Stomach smooth muscle (tissue), 2 donors: ENCODE data around the gene ESPN.

Experiments used
- H3K27ac ChIP-seq: one replicate; pipeline ENCODE4 v1.7.0; 2013; ENCODE audit warnings: mild to moderate bottlenecking, low read length, inconsistent platforms
- H3K27me3 ChIP-seq, 2 donors: one replicate each; pipeline ENCODE4 v1.7.0; 2013; ENCODE audit warnings: low read length in 2 of 2; ENCODE audit not compliant: insufficient read depth in 2 of 2, control insufficient read depth in 1 of 2
- H3K36me3 ChIP-seq, 2 donors: one replicate each; pipeline ENCODE4 v1.7.0; 2013; ENCODE audit warnings: low read length in 2 of 2; ENCODE audit not compliant: control insufficient read depth in 2 of 2, insufficient read depth in 2 of 2
- H3K4me1 ChIP-seq: one replicate; pipeline ENCODE4 v1.7.0; 2013; ENCODE audit warnings: low read length; ENCODE audit not compliant: control insufficient read depth, insufficient read depth
- H3K4me3 ChIP-seq, 2 donors: one replicate each; pipeline ENCODE4 v1.7.0; 2013; ENCODE audit warnings: low read length in 2 of 2
- H3K9ac ChIP-seq, 2 donors: one replicate each; pipeline ENCODE4 v1.7.0; 2013; ENCODE audit warnings: low read length in 2 of 2, mild to moderate bottlenecking in 1 of 2
- H3K9me3 ChIP-seq, 2 donors: one replicate each; pipeline ENCODE4 v1.7.0; 2013; ENCODE audit warnings: low read length in 2 of 2; ENCODE audit not compliant: control insufficient read depth in 2 of 2
- donor health status: healthy.
- donor health status: Pancreatic carcinoma.

The ESPN gene

DNA sequence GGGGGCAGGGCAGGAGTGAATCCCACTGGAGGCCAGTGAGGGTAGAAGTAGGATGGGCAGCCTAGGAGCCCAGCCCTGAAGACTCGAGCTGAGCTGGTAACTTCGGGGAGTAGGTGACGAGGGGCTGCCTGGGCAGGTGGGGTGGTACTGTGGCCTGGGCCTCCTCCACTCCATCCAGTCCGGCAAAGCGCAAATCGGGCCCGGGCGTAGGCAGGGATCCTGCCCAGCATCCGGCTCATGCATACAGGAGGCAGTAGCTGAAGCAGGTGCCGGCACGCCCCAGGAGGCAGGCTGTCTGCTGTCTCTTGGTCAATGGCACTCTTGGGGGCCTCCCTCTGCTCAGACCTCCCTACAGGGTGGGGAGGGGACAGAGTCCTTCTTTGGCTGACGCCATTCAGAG lies 42.6 kb downstream of the ESPN start:
- Histone ChIP-seq H3K27me3 (peaks cover 2 to 15% of the 10 kb centered on the region in 2 donors), H3K36me3 (peaks cover 3 to 8% of the 10 kb centered on the region in 2 donors), H3K4me1 (no peaks in the 10 kb centered on the region), H3K9ac (no peak overlapping the region), H3K4me3 (no peak overlapping the region), H3K27ac (no peak overlapping the region), H3K9me3 (no peaks in the 10 kb centered on the region)

DNA sequence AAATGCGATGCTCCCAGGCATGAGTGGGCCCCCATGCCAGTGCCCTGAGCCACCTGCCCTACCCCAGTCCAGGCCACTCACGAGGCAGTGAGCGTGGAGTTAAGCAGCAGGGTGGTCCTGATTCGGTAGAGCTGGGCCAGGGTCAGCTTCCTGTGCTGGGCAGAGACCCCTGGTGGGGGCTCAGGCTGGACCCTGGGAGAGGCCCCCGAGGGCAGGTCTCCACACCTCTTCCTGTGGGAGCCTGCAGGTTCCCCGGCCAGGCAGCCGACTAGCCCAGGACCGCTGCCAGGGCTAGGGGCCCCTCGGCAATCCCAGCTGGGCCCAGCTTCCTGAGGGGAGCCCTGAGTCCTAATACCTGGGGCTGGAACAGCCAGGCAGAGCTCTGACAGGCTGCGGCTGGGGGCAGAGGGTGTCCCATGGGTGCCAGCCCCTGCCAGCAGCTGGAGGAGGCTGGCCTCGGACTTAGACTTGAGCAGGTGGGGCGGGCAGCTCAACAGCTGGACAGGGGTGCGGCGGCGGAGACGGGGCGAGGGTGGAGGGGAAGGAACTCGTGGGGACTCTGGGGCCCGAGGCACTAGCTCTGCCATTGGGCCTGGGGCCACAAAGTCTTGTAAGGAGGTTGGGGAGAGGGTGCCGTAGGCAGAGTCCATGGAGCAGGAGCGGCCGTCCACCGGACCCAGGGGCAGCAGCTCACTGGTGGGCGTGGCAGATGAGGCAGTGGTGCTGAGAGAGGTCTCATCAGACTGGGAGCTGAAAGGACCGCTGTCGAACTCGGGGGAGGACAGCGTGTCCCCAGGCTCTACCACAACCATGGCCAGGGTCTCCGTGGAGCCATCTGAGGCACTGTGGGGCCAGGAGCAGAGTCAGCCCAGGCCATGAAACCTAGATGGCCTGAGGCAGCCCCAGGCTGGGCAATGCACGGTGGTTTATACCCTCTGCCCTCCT lies 43.4 kb downstream of the ESPN start:
- Histone ChIP-seq H3K9me3 (no peaks in the 10 kb centered on the region), H3K27ac (no peak overlapping the region), H3K36me3 (peaks cover 5 to 8% of the 10 kb centered on the region in 2 donors)

DNA sequence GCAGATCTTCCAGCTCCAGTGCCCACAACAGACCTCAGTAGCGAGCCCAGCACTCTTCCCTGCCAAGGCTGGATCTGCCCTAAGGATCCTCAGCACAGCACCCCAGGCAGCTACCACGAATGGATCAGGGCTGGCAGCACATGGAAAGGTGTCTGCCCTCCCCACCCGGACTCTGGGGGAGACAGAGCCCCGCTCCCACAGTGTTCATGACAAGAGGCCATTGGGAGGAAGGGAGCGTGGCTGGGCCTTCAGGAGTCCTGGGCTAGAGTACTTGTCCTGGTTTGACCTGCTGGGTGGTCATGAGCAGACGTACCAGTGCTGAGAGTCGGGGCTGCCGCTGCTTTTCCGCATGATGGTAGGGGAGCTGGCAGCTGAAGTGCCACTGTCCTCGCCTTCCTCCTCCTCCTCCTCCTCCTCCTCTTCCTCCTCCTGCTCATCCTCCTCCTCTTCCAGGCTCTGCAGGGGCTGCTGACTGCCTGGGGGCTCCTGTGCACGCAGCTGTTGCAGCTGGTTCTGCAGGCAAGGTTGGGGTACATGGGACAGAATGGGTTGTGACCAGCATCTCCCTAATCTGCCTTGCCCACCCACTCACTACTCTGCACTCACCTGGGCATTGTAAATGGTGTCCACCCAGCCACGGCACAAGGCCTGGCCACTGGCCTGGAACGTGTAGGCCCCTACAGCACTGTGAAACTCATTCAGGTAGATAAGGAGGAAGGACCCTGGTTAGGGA lies 44.3 kb downstream of the ESPN start:
- Histone ChIP-seq H3K4me1 (no peaks in the 10 kb centered on the region), H3K27me3 (peaks cover 0 to 7% of the 10 kb centered on the region in 2 donors), H3K36me3 (peaks cover 5 to 8% of the 10 kb centered on the region in 2 donors), H3K9me3 (no peaks in the 10 kb centered on the region), H3K9ac (no peak overlapping the region), H3K4me3 (no peak overlapping the region), H3K27ac (no peak overlapping the region)

More for the DNA sequence above, 43.4 kb downstream of the ESPN start:
- Histone ChIP-seq H3K9ac (no peak overlapping the region), H3K4me1 (no peaks in the 10 kb centered on the region), H3K27me3 (peaks cover 0 to 7% of the 10 kb centered on the region in 2 donors), H3K4me3 (no peak overlapping the region)

DNA sequence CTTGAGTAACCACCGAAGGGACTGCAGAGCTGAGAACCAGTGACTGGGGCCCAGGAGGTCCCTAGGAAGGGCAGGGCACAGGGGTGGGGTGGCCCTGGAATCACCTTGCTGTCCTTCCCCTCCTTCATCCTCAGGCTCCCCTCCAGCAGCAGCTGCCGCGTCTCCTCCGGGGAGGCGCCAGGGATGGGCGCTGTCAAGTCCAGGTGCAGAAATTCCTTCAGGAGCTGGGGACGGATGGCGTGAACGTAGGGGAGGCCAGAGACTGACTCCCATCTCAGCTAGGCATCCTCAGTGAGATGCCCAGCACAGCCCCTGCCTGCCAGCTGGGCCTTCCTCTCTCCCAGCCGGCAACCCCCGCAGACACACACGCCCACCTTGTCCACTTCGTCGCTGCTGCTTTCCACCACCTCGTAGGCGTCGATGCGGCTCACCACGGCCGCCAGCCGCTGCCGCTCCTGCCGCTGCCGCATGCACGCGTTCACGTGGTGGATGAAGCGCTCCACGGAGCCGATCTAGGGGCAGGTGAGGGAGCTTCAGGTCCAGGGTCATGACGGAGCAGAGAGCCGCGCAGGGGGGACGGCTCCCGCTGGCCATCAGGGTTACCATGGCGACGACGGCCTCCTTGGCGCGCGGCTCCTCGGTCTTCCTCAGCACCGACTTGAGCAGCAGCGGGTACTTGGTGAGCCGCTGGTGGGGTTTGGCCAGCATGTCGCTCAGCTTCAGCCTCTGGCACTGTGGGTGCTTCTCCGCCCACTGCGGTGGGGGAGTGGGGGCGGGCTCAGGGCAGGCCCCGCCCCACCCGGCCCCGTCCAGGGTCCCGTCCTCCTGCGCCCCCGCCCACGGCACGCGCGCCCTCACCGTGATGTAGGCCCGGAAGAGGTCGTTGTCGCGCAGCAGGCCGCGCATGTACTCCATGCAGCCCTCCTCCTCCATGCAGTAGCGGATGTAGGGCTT lies 45.8 kb downstream of the ESPN start:
- H3K9me3 ChIP-seq: no peaks in the 10 kb centered on the region
- no peaks in the 10 kb centered on the region for H3K4me1 ChIP-seq
- H3K36me3 ChIP-seq: peaks cover 5 to 8% of the 10 kb centered on the region in 2 donors
- peaks cover 0 to 7% of the 10 kb centered on the region in 2 donors for H3K27me3 ChIP-seq
- H3K27ac ChIP-seq: no peak overlapping the region
- H3K4me3 ChIP-seq: no peak overlapping the region
- no peak overlapping the region for H3K9ac ChIP-seq

DNA sequence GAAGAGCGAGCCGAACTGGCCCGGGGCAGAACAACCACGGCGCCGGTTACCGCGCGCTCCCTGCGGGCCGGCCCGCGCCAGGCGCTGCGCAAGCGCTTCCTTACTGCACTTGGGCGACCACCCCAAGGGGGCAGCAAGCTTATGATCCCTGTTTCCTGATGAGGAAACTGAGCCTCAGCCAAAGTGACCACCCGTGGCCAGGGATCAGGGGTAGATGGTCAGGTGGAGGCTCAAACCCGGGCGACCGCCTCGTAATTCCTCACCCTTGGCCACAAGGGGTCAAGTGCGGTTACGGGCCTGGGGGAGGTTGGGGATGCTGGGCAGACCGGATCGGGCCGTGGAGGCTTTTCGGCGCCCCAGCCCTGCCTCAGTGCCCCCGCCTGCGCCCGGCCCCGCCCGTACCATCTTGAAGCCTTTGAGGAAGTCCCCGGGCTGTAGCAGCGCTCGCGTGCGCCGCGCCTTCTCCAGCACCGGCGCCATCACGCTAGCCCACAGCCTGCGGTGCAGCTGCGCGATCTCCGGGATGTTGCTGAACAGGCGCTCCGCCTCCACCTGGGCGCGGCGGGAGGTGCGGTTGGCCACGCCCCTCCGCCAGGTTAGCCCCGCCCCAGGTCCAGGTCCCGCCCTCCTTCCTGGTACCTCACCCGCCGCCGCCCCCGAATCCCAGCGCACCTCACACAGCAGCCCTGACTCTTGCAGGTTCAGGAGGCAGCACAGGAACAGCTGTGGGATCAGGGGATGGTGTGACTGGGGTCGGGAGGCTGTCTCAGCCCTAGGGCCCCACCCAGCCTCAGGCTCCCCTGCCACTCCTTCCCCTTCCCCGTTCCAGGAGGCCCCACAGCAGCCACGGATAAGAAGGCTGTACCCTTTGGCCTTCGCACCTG lies 46.8 kb downstream of the ESPN start:
- Histone ChIP-seq H3K9ac (no peak overlapping the region), H3K9me3 (no peaks in the 10 kb centered on the region), H3K4me3 (no peak overlapping the region), H3K27ac (no peak overlapping the region), H3K27me3 (peaks cover 0 to under 1% of the 10 kb centered on the region in 2 donors), H3K4me1 (no peaks in the 10 kb centered on the region), H3K36me3 (peaks cover 5 to 8% of the 10 kb centered on the region in 2 donors)

DNA sequence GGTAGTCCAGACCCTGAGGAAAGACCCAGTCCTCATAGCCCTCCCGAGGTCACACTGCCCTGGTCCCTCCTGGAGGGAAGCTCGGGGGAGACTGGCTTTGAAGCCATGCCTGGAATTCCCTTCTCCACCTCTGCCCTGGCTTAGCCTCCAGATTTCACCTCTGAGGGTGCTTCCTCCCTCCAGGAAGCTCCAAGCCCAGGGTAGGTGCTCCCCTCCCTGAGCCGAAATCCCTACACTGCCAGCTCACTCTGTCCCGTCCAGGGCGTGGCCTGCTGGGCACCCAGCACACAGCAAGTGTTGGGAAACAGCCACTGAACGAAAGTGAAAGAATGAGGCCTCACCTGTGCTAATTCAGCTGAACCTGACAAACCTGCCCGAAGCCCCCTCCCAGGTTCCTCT lies 47.4 kb downstream of the ESPN start:
- peaks cover 5 to 8% of the 10 kb centered on the region in 2 donors for H3K36me3 ChIP-seq
- H3K4me1 ChIP-seq: no peaks in the 10 kb centered on the region
- H3K4me3 ChIP-seq: no peak overlapping the region
- H3K9ac ChIP-seq: no peak overlapping the region
- no peaks in the 10 kb centered on the region for H3K9me3 ChIP-seq
- H3K27me3 ChIP-seq: no peaks in the 10 kb centered on the region
- H3K27ac ChIP-seq: no peak overlapping the region

DNA sequence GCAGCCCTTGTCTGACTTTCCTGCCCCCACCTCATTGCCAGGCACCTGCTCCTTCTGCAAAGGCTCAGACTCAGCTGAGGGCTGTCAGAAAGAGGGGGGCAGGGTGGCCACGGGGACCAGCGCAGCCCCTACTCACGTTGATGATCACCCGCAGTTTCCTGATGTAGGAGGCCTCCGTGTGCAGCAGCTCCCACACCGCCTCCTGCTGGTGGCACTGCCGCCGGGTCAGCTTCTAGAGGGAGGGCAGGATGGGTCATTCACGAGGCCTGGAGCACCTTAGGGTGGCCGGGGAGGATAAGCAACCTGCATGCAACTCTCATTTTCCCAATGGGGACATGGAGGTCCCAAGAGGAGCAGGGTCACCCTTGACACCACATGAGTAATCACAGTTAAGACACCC lies 47.8 kb downstream of the ESPN start:
- Histone ChIP-seq H3K4me1 (no peaks in the 10 kb centered on the region), H3K9ac (no peak overlapping the region), H3K9me3 (no peaks in the 10 kb centered on the region), H3K4me3 (no peak overlapping the region), H3K27me3 (no peaks in the 10 kb centered on the region), H3K27ac (no peak overlapping the region), H3K36me3 (peaks cover 5 to 8% of the 10 kb centered on the region in 2 donors)

DNA sequence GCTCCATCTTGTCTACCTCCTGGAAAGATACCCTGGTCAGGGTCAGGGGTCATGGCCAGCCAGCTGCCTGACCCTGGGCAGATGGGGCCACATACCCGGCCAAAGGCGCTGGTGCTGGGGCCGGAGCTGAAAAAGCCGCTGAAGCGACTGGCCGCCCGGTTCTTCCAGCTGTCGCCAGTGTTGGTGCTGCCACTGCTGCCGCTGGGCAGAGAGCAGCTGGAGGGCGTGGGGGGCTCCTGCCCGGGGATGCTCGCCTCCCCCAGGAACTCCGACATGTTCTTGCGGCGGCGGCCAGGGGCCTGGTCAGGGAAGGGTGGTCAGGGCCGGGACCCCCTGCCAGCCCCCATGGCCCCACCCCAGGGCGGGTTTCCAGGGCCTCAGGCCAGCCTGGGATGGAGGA lies 48.6 kb downstream of the ESPN start:
- no peak overlapping the region for H3K27ac ChIP-seq
- H3K36me3 ChIP-seq: peaks cover 5 to 8% of the 10 kb centered on the region in 2 donors
- no peaks in the 10 kb centered on the region for H3K27me3 ChIP-seq
- no peak overlapping the region for H3K9ac ChIP-seq
- no peak overlapping the region for H3K4me3 ChIP-seq
- H3K9me3 ChIP-seq: no peaks in the 10 kb centered on the region
- no peaks in the 10 kb centered on the region for H3K4me1 ChIP-seq

DNA sequence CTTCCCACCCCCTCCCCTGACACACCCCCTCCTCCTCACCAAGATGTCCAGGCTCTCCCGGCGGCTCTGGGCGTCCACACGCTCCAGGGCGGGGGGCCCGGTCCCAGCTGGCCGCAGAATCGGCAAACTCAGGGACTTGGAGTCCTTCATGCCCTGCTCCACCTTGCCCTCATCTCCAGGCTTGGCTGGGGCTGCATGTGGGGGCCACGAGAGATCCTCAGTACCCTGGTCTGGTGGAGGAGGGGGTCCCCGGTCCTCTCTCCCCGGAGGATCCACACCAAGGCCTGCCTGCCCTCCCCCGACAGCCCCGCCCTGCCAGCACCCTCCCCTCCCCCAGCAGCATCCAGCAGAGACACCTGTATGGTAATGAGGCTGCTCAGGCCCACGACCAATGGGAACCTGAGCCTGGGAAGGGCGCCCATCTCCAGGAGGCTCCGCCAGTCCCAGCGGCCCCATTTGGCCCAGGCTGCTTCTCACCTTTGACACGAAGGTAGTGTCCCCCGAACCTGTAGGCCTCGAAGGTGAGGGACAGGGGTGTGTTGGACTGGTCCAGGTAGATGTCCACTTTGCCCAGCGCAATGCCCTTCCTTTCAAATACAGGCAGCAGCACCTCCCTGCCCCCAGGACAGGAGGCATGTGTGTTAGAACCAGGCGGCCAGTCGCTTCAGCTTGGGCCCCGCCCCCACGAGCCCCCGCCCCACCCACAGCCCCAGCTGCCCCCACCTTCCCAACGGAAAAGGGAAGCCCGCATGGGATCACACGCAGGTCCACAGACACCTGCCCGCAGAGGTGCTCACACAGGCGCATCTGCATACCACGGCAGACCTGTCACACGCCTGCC lies 49.6 kb downstream of the ESPN start:
- H3K27ac ChIP-seq: no peak overlapping the region
- H3K9me3 ChIP-seq: no peaks in the 10 kb centered on the region
- no peak overlapping the region for H3K4me3 ChIP-seq
- no peaks in the 10 kb centered on the region for H3K27me3 ChIP-seq
- H3K9ac ChIP-seq: no peak overlapping the region
- peaks cover under 1 to 3% of the 10 kb centered on the region in 2 donors for H3K36me3 ChIP-seq
- H3K4me1 ChIP-seq: no peaks in the 10 kb centered on the region
